OCI-LY3 (cell line): ENCODE measurements around the gene RFX3.

ENCODE experiments used
- EZH2phosphoT487 ChIP-seq: fragments of 200-600 bp; shearing (Covaris generic); IDR thresholded peaks from 2 replicates; pipeline ENCODE4 v1.6.1; 2018; ENCODE audit warnings: antibody characterized with exemption, mixed run types, low read depth
- TF ChIP-seq, protein P1 (sequence below): fragments of 200-600, 300-600 bp; sonication (generic); IDR thresholded peaks from 2 replicates; pipeline ENCODE4 v1.5.1; 2014; ENCODE audit warnings: antibody characterized with exemption, low read length, low read depth

DNA sequence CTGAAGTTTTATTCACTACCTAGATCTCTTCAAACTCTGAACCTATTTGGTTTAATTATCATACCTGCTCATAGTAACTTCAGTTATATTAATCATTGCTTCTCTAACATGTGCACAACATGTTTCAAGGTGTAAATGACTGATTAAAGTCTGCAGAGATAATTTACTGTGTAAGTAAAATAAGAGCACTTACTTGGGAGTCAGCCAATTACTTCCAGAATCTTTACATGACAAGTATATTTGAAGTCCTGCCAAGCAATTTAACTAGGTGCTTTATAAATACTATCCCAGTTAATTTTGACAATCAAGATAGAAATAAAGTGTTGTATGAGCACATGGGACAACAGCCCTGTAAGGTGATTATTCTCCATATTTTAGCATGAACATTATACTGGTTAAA is 109.9 kb downstream of the RFX3 start:
- TF ChIP-seq, protein P1, sequence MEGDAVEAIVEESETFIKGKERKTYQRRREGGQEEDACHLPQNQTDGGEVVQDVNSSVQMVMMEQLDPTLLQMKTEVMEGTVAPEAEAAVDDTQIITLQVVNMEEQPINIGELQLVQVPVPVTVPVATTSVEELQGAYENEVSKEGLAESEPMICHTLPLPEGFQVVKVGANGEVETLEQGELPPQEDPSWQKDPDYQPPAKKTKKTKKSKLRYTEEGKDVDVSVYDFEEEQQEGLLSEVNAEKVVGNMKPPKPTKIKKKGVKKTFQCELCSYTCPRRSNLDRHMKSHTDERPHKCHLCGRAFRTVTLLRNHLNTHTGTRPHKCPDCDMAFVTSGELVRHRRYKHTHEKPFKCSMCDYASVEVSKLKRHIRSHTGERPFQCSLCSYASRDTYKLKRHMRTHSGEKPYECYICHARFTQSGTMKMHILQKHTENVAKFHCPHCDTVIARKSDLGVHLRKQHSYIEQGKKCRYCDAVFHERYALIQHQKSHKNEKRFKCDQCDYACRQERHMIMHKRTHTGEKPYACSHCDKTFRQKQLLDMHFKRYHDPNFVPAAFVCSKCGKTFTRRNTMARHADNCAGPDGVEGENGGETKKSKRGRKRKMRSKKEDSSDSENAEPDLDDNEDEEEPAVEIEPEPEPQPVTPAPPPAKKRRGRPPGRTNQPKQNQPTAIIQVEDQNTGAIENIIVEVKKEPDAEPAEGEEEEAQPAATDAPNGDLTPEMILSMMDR, result no peak
- TF ChIP-seq EZH2phosphoT487, result no peak
